HepG2 (cell line): ENCODE results near the gene RBM22. TPM values are rescaled to one million over a fixed set of nuclear protein-coding genes. Genes with fewer than 3 reads are reported as not detected.

Experiments
- ATAC-seq: fragments of 200-7000 bp; cut with Tn5 transposase; 3 replicates; pipeline ENCODE4 v1.9.1; 2020; ENCODE audit warnings: mild to moderate bottlenecking, moderate library complexity
- BruUV-seq: library from RNA; stranded (reverse); fragments of 400-500 nt; replicated peaks from 2 replicates; lab custom pipeline; 2021; lab: Mats Ljungman, UMichigan
- CTCF ChIA-PET: fragments of 300-600 bp; formaldehyde crosslinking; extraction: SDS; loops from one replicate; lab custom pipeline; 2021; ENCODE audit warnings: low total read pairs, inconsistent platforms, low intra/inter-chr PET ratio; lab: Yijun Ruan, JAX
- POLR2A ChIA-PET: fragments of 350-600 bp; sonication (Branson Sonifier 250); formaldehyde crosslinking; loops from one replicate; lab custom pipeline; 2020; ENCODE audit warnings: antibody characterized with exemption, inconsistent platforms; lab: Yijun Ruan, JAX
- DNase-seq: peaks from one replicate; pipeline ENCODE4 v3.0.0-alpha.2; 2015; ENCODE audit warnings: low spot score
- FAIRE-seq: peaks from 3 replicates; lab custom pipeline; 2011; peaks lifted over from hg19 to GRCh38; lab: Jason Lieb, UNC
- H2AFZ ChIP-seq: one replicate; pipeline ENCODE4 v1.6.1; 2011; ENCODE audit warnings: low read length, inconsistent platforms
- H3K27ac ChIP-seq: fragments of 300-600 bp; 3 replicates; pipeline ENCODE4 v1.8.0; 2011; ENCODE audit warnings: mixed run types, mild to moderate bottlenecking, mixed read lengths, low read length, inconsistent platforms; ENCODE audit not compliant: insufficient read depth; ENCODE audit errors: extremely low read length
- H3K27me3 ChIP-seq, 2 experiments: fragments of 200-600 bp in 1 of 2; 2 replicates in 1 of 2; 3 replicates in 1 of 2; pipeline versions ENCODE4 v1.6.0 to v1.8.0; 2011; ENCODE audit warnings: low read length in 2 of 2, mild to moderate bottlenecking in 2 of 2, moderate library complexity in 2 of 2, inconsistent platforms in 1 of 2; ENCODE audit not compliant: insufficient read depth in 2 of 2, control insufficient read depth in 1 of 2
- H3K36me3 ChIP-seq, 2 experiments: fragments of 200-600 bp in 1 of 2; replicated peaks in 1 of 2; 2 replicates in 1 of 2; 3 replicates in 1 of 2; pipeline versions ENCODE4 v1.5.1 to v1.8.0; 2011; ENCODE audit warnings: low read length in 2 of 2, inconsistent platforms in 1 of 2; ENCODE audit not compliant: insufficient read depth in 2 of 2, control insufficient read depth in 1 of 2
- H3K4me1 ChIP-seq: 2 replicates; pipeline ENCODE4 v1.5.1; 2012; ENCODE audit warnings: low read length, inconsistent platforms; ENCODE audit not compliant: insufficient read depth
- H3K4me2 ChIP-seq: 2 replicates; pipeline ENCODE4 v1.6.0; 2011; ENCODE audit warnings: low read depth, low read length, inconsistent platforms
- H3K4me3 ChIP-seq, 3 experiments: fragments of 200-600 bp in 1 of 3; sonication (generic), shearing (Covaris generic) in 1 of 3; replicated peaks in 1 of 3; 2 replicates each; pipeline ENCODE4 v1.5.1; 2011 to 2016; ENCODE audit warnings: low read length in 3 of 3, inconsistent platforms in 2 of 3, low read depth in 2 of 3, mild to moderate bottlenecking in 2 of 3, control low read depth in 1 of 3, mixed read lengths in 1 of 3; ENCODE audit not compliant: insufficient read depth in 1 of 3
- H3K79me2 ChIP-seq: one replicate; pipeline ENCODE4 v1.6.1; 2011; ENCODE audit warnings: low read length, inconsistent platforms; ENCODE audit not compliant: insufficient read depth
- H3K9ac ChIP-seq: 2 replicates; pipeline ENCODE4 v1.6.0; 2011; ENCODE audit warnings: mild to moderate bottlenecking, low read depth, low read length, inconsistent platforms; ENCODE audit not compliant: insufficient read depth
- H3K9me3 ChIP-seq: 2 replicates; pipeline ENCODE4 v1.5.1; 2012; ENCODE audit warnings: mild to moderate bottlenecking, low read length
- H4K20me1 ChIP-seq: 2 replicates; pipeline ENCODE4 v1.6.0; 2011; ENCODE audit warnings: inconsistent platforms, mild to moderate bottlenecking, low read length, moderate library complexity; ENCODE audit not compliant: insufficient read depth
- BHLHE40 ChIP-seq: IDR thresholded peaks from 2 replicates; pipeline ENCODE4 v1.6.1; 2011; ENCODE audit warnings: low read length, improper control_type of control experiment
- GLMP ChIP-seq: sonication (generic); formaldehyde crosslinking; IDR thresholded peaks from 2 replicates; pipeline ENCODE4 v1.9.0; 2021; ENCODE audit warnings: missing genetic modification reagents, mild to moderate bottlenecking, borderline replicate concordance
- NCOA1 ChIP-seq: sonication (generic); formaldehyde crosslinking; IDR thresholded peaks from 2 replicates; pipeline ENCODE4 v1.9.0; 2021; ENCODE audit warnings: missing genetic modification reagents
- NPAS2 ChIP-seq: sonication (generic); formaldehyde crosslinking; IDR thresholded peaks from 2 replicates; pipeline ENCODE4 v1.8.0; 2022; ENCODE audit warnings: mild to moderate bottlenecking, missing genetic modification reagents, borderline replicate concordance
- PBX2 ChIP-seq: IDR thresholded peaks from 2 replicates; pipeline ENCODE4 v1.6.1; 2016; ENCODE audit warnings: control low read depth
- RARA ChIP-seq: IDR thresholded peaks from 2 replicates; pipeline ENCODE4 v1.6.1; 2016; ENCODE audit warnings: missing genetic modification reagents, missing compliant biosample characterization
- ZFAT ChIP-seq: sonication (generic); formaldehyde crosslinking; conservative IDR thresholded peaks from 2 replicates; pipeline ENCODE4 v1.8.1; 2023; ENCODE audit warnings: missing genetic modification reagents, inconsistent platforms
- ZFP62 ChIP-seq: sonication (generic); formaldehyde crosslinking; IDR thresholded peaks from 2 replicates; pipeline ENCODE4 v1.4.0; 2020; ENCODE audit warnings: missing genetic modification reagents
- ZNF232 ChIP-seq: sonication (generic); formaldehyde crosslinking; IDR thresholded peaks from 2 replicates; pipeline ENCODE4 v1.4.0; 2020; ENCODE audit warnings: missing genetic modification reagents, borderline replicate concordance
- ZNF260 ChIP-seq: sonication (generic); formaldehyde crosslinking; IDR thresholded peaks from 2 replicates; pipeline ENCODE4 v1.4.0; 2020; ENCODE audit warnings: missing genetic modification reagents, low read depth, mild to moderate bottlenecking, borderline replicate concordance
- ZNF263 ChIP-seq: sonication (generic); formaldehyde crosslinking; IDR thresholded peaks from 2 replicates; pipeline ENCODE4 v1.4.0; 2020; ENCODE audit warnings: missing genetic modification reagents
- ZNF563 ChIP-seq: sonication (generic); formaldehyde crosslinking; IDR thresholded peaks from 2 replicates; pipeline ENCODE4 v1.8.0; 2022; ENCODE audit warnings: mild to moderate bottlenecking, moderate library complexity, missing genetic modification reagents
- ZNF737 ChIP-seq: sonication (generic); formaldehyde crosslinking; IDR thresholded peaks from 2 replicates; pipeline ENCODE4 v1.5.0; 2020; ENCODE audit warnings: missing genetic modification reagents, mild to moderate bottlenecking, borderline replicate concordance
- ZNF740 ChIP-seq: sonication (generic); formaldehyde crosslinking; IDR thresholded peaks from 2 replicates; pipeline ENCODE4 v1.4.0; 2020; ENCODE audit warnings: missing genetic modification reagents
- ZNF780A ChIP-seq: sonication (generic); formaldehyde crosslinking; IDR thresholded peaks from 2 replicates; pipeline ENCODE4 v1.8.0; 2022; ENCODE audit warnings: mild to moderate bottlenecking, missing genetic modification reagents, moderate library complexity
- WGBS: methylation state at CpG from one replicate; pipeline ENCODE4 v1.1.6; 2017; ENCODE audit warnings: low lambda C conversion rate; 5-methylcytosine and 5-hydroxymethylcytosine counted together
- in situ Hi-C: cut with HindIII; loops from 2 replicates; pipeline ENCODE4 v1.10.0; 2017; ENCODE audit warnings: low pct_unique_long_range_greater_than_20kb; ENCODE audit not compliant: extremely low pct_ligation_motif_present
- intact Hi-C: fragments of 100-400 bp; cut with micrococcal nuclease; formaldehyde crosslinking; loops from one replicate; pipeline ENCODE4 v1.10.0; 2022; ENCODE audit not compliant: unreplicated experiment
- polyA plus RNA-seq, 8 experiments: library from polyadenylated mRNA; depleted of rRNA in 3 of 8; stranded (reverse) in 7 of 8; unstranded in 1 of 8; fragments of >200 nt; fragmentation: Illumina TruSeq in 4 of 8; extraction: Trizol in 4 of 8; gene quantifications; 2 replicates each; pipeline versions ENCODE4 v1.2.1 to v1.2.3, GENCODE V29; 2011 to 2016; ENCODE audit warnings: low read depth in 4 of 8, missing spikeins in 1 of 8, mixed read lengths in 1 of 8; ENCODE audit not compliant: insufficient read depth in 1 of 8
- total RNA-seq, 5 experiments: library from RNA; depleted of rRNA; stranded (reverse); fragments of >200 nt; fragmentation: Illumina TruSeq; extraction: Trizol; gene quantifications; 2 replicates each; pipeline ENCODE4 v1.2.3, GENCODE V29; 2016; ENCODE audit warnings: low read depth in 1 of 5

The RBM22 gene
- total and polyA plus RNA-seq, 2 of the 13 experiments (the other 11 are each of a cell fraction or from before 2014, with no cell fraction given) = 28.3 to 35.0 TPM

- in situ Hi-C loops (loop anchor here (25.0 kb wide), 1 partner anchor 201 kb away; no protein-coding TSS in a partner anchor), intact Hi-C loops (no loop called here)
- DNase-seq (no peak), FAIRE-seq (no peak), ATAC-seq (peak; percentile 38; the same call in 1 of the 3 replicates)
- Histone ChIP-seq H3K4me2 (no peak overlapping the region), H3K27me3 (peaks cover 4 to 35% of the 10 kb centered on the region in 2 experiments; a peak in 4 of 5 replicates), H3K9ac (no peak overlapping the region), H3K4me3 (no peak overlapping the region), H2AFZ (no peak overlapping the region), H3K36me3 (no peaks in the 10 kb centered on the region), H3K27ac (no peak overlapping the region), H4K20me1 (no peaks in the 10 kb centered on the region), H3K9me3 (no peaks in the 10 kb centered on the region), H3K79me2 (no peaks in the 10 kb centered on the region), H3K4me1 (peaks cover 1% of the 10 kb centered on the region)
- TF ChIP-seq NPAS2 (CRISPR knock-in tag) (no peak), ZNF263 (CRISPR knock-in tag) (no peak), ZFAT (CRISPR knock-in tag) (no peak), BHLHE40 (no peak), NCOA1 (CRISPR knock-in tag) (no peak), GLMP (no peak), ZNF232 (CRISPR knock-in tag) (no peak), PBX2 (CRISPR knock-in tag) (no peak), ZFP62 (CRISPR knock-in tag) (no peak), ZNF740 (no peak), ZNF737 (no peak), RARA (CRISPR knock-in tag) (no peak), ZNF780A (no peak), ZNF563 (CRISPR knock-in tag) (no peak), ZNF260 (CRISPR knock-in tag) (no peak)
- CTCF ChIA-PET = no interaction called here
- WGBS = 11% methylated on average over 4 of the region's 4 CpGs
- BruUV-seq = no TSS peak
- POLR2A ChIA-PET = interaction anchor here (1.4 kb wide), 1 partner anchor 38 kb away, joined by 3 read pairs; the partner anchor contains the start of gene RBM22
These were observed 37.9 kb downstream of the RBM22 start for GRCh38 chr5:150662731-150663516.
